A673 (cell line): ENCODE measurements around the gene RANGRF.

Experiments
- CTCF ChIP-seq: fragments of 300-800, 200-600 bp; sonication (generic); conservative IDR thresholded peaks from 2 replicates; pipeline ENCODE4 v1.5.1; 2017; ENCODE audit warnings: low read depth, mild to moderate bottlenecking, antibody characterized with exemption, low read length, moderate library complexity, mixed read lengths
- EZH2 ChIP-seq: fragments of 200-600 bp; sonication (generic); IDR thresholded peaks from 2 replicates; pipeline ENCODE4 v1.6.1; 2017; ENCODE audit warnings: borderline replicate concordance, low read depth, mild to moderate bottlenecking, mixed read lengths, antibody characterized with exemption, low read length; ENCODE audit not compliant: poor library complexity, severe bottlenecking

- TF ChIP-seq EZH2 (no peak), CTCF (no peak)
Measured at GRCh38 chr17:8282345-8282744, 6.1 kb upstream of the RANGRF start.
